Karpas-422 (cell line): ENCODE measurements around the gene USP9X. TPM values are rescaled to one million over a fixed set of nuclear protein-coding genes. Genes with fewer than 3 reads are reported as not detected.
A peak's percentile ranks its signal among the peaks of the same experiment; 100 is the strongest.
"Not testable (repeated sequence)": the region's sequence is repeated elsewhere in the genome, so short reads cannot be mapped to it uniquely, and the experiment has no call there.

Experiments
- DNase-seq: peaks from one replicate; pipeline ENCODE4 v3.0.0-alpha.2; 2015
- H2AFZ ChIP-seq: fragments of 200-600 bp; sonication (generic); 2 replicates; pipeline ENCODE4 v1.6.1; 2014; ENCODE audit warnings: antibody characterized with exemption, low read length, mixed read lengths
- H3K27ac ChIP-seq: fragments of 200-600 bp; sonication (generic); 2 replicates; pipeline ENCODE4 v1.5.1; 2014; ENCODE audit warnings: mild to moderate bottlenecking, low read length, moderate library complexity
- H3K27me3 ChIP-seq: fragments of 200-600 bp; sonication (generic); 2 replicates; pipeline ENCODE4 v1.6.1; 2014; ENCODE audit warnings: low read length, mixed read lengths
- H3K36me3 ChIP-seq: fragments of 200-600 bp; sonication (generic); 2 replicates; pipeline ENCODE4 v1.6.1; 2014; ENCODE audit warnings: low read length, mixed read lengths; ENCODE audit not compliant: insufficient read depth
- H3K4me1 ChIP-seq: fragments of 200-600 bp; sonication (generic); 2 replicates; pipeline ENCODE4 v1.6.1; 2014; ENCODE audit warnings: mild to moderate bottlenecking, low read length, mixed read lengths
- H3K4me2 ChIP-seq: fragments of 200-600 bp; sonication (generic); 2 replicates; pipeline ENCODE4 v1.6.1; 2014; ENCODE audit warnings: low read length, low read depth, mild to moderate bottlenecking; ENCODE audit not compliant: poor library complexity, severe bottlenecking
- H3K4me3 ChIP-seq: fragments of 200-600 bp; sonication (generic); 2 replicates; pipeline ENCODE4 v1.5.1; 2014; ENCODE audit warnings: mild to moderate bottlenecking, antibody characterized with exemption, low read length, mixed read lengths
- H3K79me2 ChIP-seq: fragments of 200-600 bp; sonication (generic); 2 replicates; pipeline ENCODE4 v1.6.1; 2014; ENCODE audit warnings: mild to moderate bottlenecking, low read length, mixed read lengths
- H3K9ac ChIP-seq: fragments of 200-600 bp; sonication (generic); 2 replicates; pipeline ENCODE4 v1.6.0; 2014; ENCODE audit warnings: low read length
- H3K9me2 ChIP-seq: fragments of 200-600 bp; sonication (generic), shearing (Covaris generic); replicated peaks from 2 replicates; pipeline ENCODE4 v1.6.0; 2014; ENCODE audit warnings: mild to moderate bottlenecking, low read length, moderate library complexity; ENCODE audit not compliant: insufficient read depth
- H3K9me3 ChIP-seq: fragments of 300-700, 200-600 bp; sonication (generic); 2 replicates; pipeline ENCODE4 v1.6.1; 2014; ENCODE audit warnings: low read length, mixed read lengths
- H4K20me1 ChIP-seq: fragments of 200-600 bp; sonication (generic); 2 replicates; pipeline ENCODE4 v1.6.1; 2014; ENCODE audit warnings: mild to moderate bottlenecking, antibody characterized with exemption, low read length, low read depth; ENCODE audit not compliant: insufficient read depth
- total RNA-seq: library from RNA; depleted of rRNA; stranded (reverse); fragments of >200 nt; shearing (Covaris generic); gene quantifications from 2 replicates; pipeline ENCODE4 v1.2.3, GENCODE V29; 2014; ENCODE audit warnings: low replicate concordance

Gene USP9X
- total RNA-seq, 1 experiment from 2014 or later = 160 TPM

DNA sequence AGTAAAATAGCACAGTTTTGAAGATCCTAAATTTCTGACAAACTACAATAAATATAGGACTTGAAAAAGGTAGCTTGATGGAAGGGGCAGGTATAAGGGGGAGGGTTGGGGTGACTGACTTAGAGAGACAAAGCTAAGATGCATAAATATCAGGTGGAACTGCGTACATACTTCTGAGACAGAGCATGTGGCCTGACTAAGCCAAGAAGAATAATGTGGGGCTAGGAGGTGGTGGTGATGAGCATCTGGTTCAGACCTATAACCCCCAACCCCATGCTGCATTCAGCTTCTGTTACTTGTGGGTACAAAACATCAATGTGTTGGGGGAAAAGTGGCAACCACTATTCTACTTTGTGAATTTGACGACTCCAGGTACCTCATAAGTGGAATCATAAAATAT is 19.8 kb downstream of the USP9X start:
- no peak for DNase-seq
- Histone ChIP-seq H3K9me2 (no peaks in the 10 kb centered on the region), H3K27ac (no peak overlapping the region), H3K79me2 (peaks cover 93% of the 10 kb centered on the region), H3K27me3 (no peaks in the 10 kb centered on the region), H3K4me2 (no peak overlapping the region), H3K9me3 (no peaks in the 10 kb centered on the region), H4K20me1 (peaks cover 54% of the 10 kb centered on the region), H3K4me1 (peaks cover 29% of the 10 kb centered on the region), H3K36me3 (no peaks in the 10 kb centered on the region), H3K9ac (no peak overlapping the region), H2AFZ (no peak overlapping the region), H3K4me3 (no peak overlapping the region)

DNA sequence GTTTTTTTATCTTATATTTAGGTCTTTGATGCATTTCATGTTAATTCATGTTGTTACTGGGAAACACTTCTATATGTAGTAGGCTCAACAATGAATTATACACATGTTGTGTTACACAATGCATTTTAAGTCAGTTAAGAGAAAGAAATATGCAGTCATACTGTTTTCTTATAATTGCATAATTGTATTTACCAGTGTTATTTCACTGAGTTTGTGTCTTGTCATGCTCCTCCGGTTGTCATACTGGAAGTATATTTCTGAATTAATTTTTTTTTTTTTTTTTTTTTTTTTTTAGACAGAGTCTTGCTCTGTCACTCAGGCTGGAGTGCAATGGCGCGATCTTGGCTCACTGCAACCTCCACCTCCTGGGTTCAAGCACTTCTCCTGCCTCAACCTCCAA is 21.0 kb downstream of the USP9X start:
- H4K20me1 ChIP-seq = peaks cover 63% of the 10 kb centered on the region
- H3K27ac ChIP-seq, H3K36me3 ChIP-seq, H3K9ac ChIP-seq, H3K4me3 ChIP-seq, H3K9me2 ChIP-seq, H2AFZ ChIP-seq, H3K4me2 ChIP-seq, H3K27me3 ChIP-seq, H3K9me3 ChIP-seq, DNase-seq: not testable (repeated sequence)
- peaks cover 41% of the 10 kb centered on the region for H3K4me1 ChIP-seq
- H3K79me2 ChIP-seq = peaks cover 94% of the 10 kb centered on the region

GRCh38 chrX:41108007-41108406 is 22.8 kb downstream of the USP9X start:
- H3K4me1 ChIP-seq = peaks cover 56% of the 10 kb centered on the region
- H3K4me3 ChIP-seq = no peak overlapping the region
- no peaks in the 10 kb centered on the region for H3K9me3 ChIP-seq
- peaks cover 95% of the 10 kb centered on the region for H3K79me2 ChIP-seq
- H3K9ac ChIP-seq = no peak overlapping the region
- no peak for DNase-seq
- H3K9me2 ChIP-seq = no peaks in the 10 kb centered on the region
- peaks cover 64% of the 10 kb centered on the region for H4K20me1 ChIP-seq
- no peak overlapping the region for H2AFZ ChIP-seq
- no peak overlapping the region for H3K27ac ChIP-seq
- no peak overlapping the region for H3K4me2 ChIP-seq
- H3K27me3 ChIP-seq = no peaks in the 10 kb centered on the region
- no peaks in the 10 kb centered on the region; the same call in 1 of the 2 replicates for H3K36me3 ChIP-seq

GRCh38 chrX:41108463-41109205 is 23.4 kb downstream of the USP9X start:
- H3K27ac ChIP-seq = no peak overlapping the region
- H3K9me2 ChIP-seq = no peaks in the 10 kb centered on the region
- no peaks in the 10 kb centered on the region for H3K27me3 ChIP-seq
- no peaks in the 10 kb centered on the region; the same call in 1 of the 2 replicates for H3K36me3 ChIP-seq
- H3K4me1 ChIP-seq = peaks cover 62% of the 10 kb centered on the region
- peaks cover 60% of the 10 kb centered on the region for H4K20me1 ChIP-seq
- no peak overlapping the region for H3K4me2 ChIP-seq
- no peak for DNase-seq
- H2AFZ ChIP-seq = no peak overlapping the region
- no peaks in the 10 kb centered on the region for H3K9me3 ChIP-seq
- H3K4me3 ChIP-seq = no peak overlapping the region
- peaks cover 94% of the 10 kb centered on the region for H3K79me2 ChIP-seq
- no peak overlapping the region for H3K9ac ChIP-seq

DNA sequence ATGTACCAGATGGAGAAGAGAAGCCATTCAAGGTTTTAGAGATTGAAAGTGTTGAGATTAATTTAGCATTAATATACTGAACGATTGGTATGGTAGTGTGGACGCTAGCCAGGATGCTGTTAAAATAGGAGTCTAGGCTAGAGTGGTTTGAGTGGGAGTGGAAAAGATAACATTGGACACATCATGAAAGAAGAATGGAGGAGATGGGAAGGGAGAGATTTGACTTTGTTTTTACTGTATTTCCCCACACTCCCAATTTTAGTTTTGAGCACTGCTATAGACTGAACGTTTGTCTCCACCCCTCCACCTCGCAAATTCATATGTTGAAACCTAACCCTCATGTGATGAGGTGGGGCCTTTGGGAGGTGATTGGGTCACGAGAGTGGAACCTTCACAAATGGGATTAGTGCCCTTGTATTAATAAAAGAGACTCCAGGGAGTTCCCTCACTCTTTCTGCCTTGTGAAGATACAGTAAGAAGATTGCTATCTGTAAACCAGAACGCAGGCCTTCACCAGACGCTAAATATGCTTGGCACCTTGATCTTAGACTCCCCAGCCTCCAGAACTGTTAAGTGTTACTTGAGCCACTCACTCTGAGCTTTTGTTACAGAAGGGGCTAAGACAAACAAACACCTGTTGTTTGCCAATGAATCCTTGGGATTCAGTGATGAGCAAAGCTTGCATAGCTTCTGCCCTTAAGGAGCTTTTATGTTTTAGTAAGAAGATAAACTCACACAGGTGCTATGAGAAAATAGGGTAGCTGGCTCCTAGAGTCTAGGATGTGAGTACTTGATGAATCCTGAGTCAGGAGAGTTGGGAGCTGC is 25.8 kb downstream of the USP9X start:
- Histone ChIP-seq H2AFZ (no peak overlapping the region), H3K9me3 (no peaks in the 10 kb centered on the region), H3K4me2 (no peak overlapping the region), H3K27ac (no peak overlapping the region; the same call in 1 of the 2 replicates), H4K20me1 (peaks cover 56% of the 10 kb centered on the region), H3K9me2 (no peaks in the 10 kb centered on the region), H3K36me3 (no peaks in the 10 kb centered on the region; the same call in 1 of the 2 replicates), H3K4me1 (peaks cover 74% of the 10 kb centered on the region), H3K27me3 (no peaks in the 10 kb centered on the region), H3K79me2 (peaks cover 91% of the 10 kb centered on the region), H3K9ac (no peak overlapping the region), H3K4me3 (no peak overlapping the region)
- DNase-seq = no peak

GRCh38 chrX:41115104-41115425 is 29.8 kb downstream of the USP9X start:
- H3K36me3 ChIP-seq, H3K4me3 ChIP-seq, H3K9me2 ChIP-seq, H3K9me3 ChIP-seq, H2AFZ ChIP-seq, H3K4me2 ChIP-seq, H3K27me3 ChIP-seq, H3K27ac ChIP-seq, H3K9ac ChIP-seq: not testable (repeated sequence)
- H4K20me1 ChIP-seq = peaks cover 40% of the 10 kb centered on the region
- peaks cover 96% of the 10 kb centered on the region for H3K79me2 ChIP-seq
- DNase-seq = peak; percentile 81
- peaks cover 84% of the 10 kb centered on the region for H3K4me1 ChIP-seq

DNA sequence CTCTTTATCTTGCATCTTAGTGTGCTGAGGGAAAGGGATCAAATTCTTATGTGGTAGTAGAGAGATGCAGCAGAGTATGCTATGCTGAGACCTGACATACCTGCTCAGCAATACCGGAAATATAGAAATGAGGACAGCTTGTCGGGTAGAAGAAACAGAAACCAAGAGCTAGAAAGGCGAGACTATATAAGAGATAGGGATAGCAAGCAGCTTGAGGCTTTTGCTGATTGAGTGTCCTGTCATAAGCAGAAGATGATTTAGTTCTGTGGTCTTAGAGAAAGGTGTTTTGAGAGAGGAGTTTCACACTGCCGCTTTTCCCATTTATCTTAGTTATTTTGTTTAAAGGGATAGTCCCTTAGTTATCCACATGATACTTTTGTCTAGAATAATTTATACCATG is 31.7 kb downstream of the USP9X start:
- Histone ChIP-seq H3K9ac (peak overlapping the region; percentile 45), H3K4me2 (peak overlapping the region; percentile 75), H3K4me3 (peak overlapping the region; percentile 43), H3K9me2 (no peaks in the 10 kb centered on the region), H3K27ac (peak overlapping the region; percentile 46; the same call in 1 of the 2 replicates), H4K20me1 (peaks cover 34% of the 10 kb centered on the region), H3K79me2 (peaks cover 96% of the 10 kb centered on the region), H2AFZ (no peak overlapping the region), H3K4me1 (peaks cover 76% of the 10 kb centered on the region), H3K36me3 (no peaks in the 10 kb centered on the region), H3K9me3 (no peaks in the 10 kb centered on the region), H3K27me3 (no peaks in the 10 kb centered on the region)
- DNase-seq = peak; percentile 59

GRCh38 chrX:41118156-41118555 is 32.9 kb downstream of the USP9X start:
- Histone ChIP-seq H3K9me2 (no peaks in the 10 kb centered on the region), H3K27me3 (no peaks in the 10 kb centered on the region), H3K9ac (no peak overlapping the region), H3K79me2 (peaks cover 96% of the 10 kb centered on the region), H3K9me3 (no peaks in the 10 kb centered on the region), H3K4me2 (peak overlapping the region; percentile 39), H2AFZ (no peak overlapping the region), H3K4me3 (no peak overlapping the region; the same call in 1 of the 2 replicates), H3K36me3 (no peaks in the 10 kb centered on the region), H3K27ac (no peak overlapping the region), H4K20me1 (peaks cover 42% of the 10 kb centered on the region), H3K4me1 (peaks cover 64% of the 10 kb centered on the region)
- no peak for DNase-seq
